Renal pelvis (tissue), 12 donors: ENCODE measurements around the gene ATP1A1. TPM values are rescaled to one million over a fixed set of nuclear protein-coding genes. Genes with fewer than 3 reads are reported as not detected.

Experiments used
- DNase-seq: peaks from one replicate; pipeline ENCODE4 v3.0.0-alpha.2; 2013
- long read RNA-seq, 16 experiments: transcript quantifications; one replicate each; lab custom pipeline, GENCODE V29; 2026
- polyA plus RNA-seq, 3 donors: library from polyadenylated mRNA; unstranded; fragments of 120-200 nt; gene quantifications; one replicate each; pipeline ENCODE4 v1.2.1, GENCODE V29; 2013; ENCODE audit not compliant: insufficient read length in 3 of 3

Gene ATP1A1
- 100 to 1,000 TPM; 758 to 858 (median 851) TPM for polyA plus RNA-seq
- long read RNA-seq, donor 1, transcript ATP1A1-201 (23 exons, 3,654 nt): major isoform, 107 of 360 reads
- long read RNA-seq, donor 1, partial matches to known transcripts: 250 of 360 reads
- long read RNA-seq, donor 1, other reads (novel, unspliced or antisense): 0 of 360 reads
- long read RNA-seq, donor 2, transcript ATP1A1-201 (23 exons, 3,654 nt): major isoform, 122 of 451 reads
- long read RNA-seq, donor 2, partial matches to known transcripts: 328 of 451 reads
- long read RNA-seq, donor 2, other reads (novel, unspliced or antisense): 0 of 451 reads
- long read RNA-seq, donor 3, transcript ATP1A1-201 (23 exons, 3,654 nt): major isoform, 89 of 393 reads
- long read RNA-seq, donor 3, partial matches to known transcripts: 302 of 393 reads
- long read RNA-seq, donor 3, other reads (novel, unspliced or antisense): 0 of 393 reads
- long read RNA-seq, donor 4, transcript ATP1A1-201 (23 exons, 3,654 nt): major isoform, 151 of 485 reads
- long read RNA-seq, donor 4, partial matches to known transcripts: 330 of 485 reads
- long read RNA-seq, donor 4, other reads (novel, unspliced or antisense): 0 of 485 reads
- long read RNA-seq, donor 5, transcript ATP1A1-201 (23 exons, 3,654 nt): major isoform, 46 of 131 reads
- long read RNA-seq, donor 5, partial matches to known transcripts: 84 of 131 reads
- long read RNA-seq, donor 5, other reads (novel, unspliced or antisense): 0 of 131 reads
- long read RNA-seq, donor 6, transcript ATP1A1-208 (3 exons, 1,728 nt): minor isoform, 5 of 485 reads
- long read RNA-seq, donor 6, transcript ATP1A1-201 (23 exons, 3,654 nt): major isoform, 147 of 485 reads
- long read RNA-seq, donor 6, partial matches to known transcripts: 331 of 485 reads
- long read RNA-seq, donor 6, other reads (novel, unspliced or antisense): 0 of 485 reads
- long read RNA-seq, donor 7, transcript ATP1A1-201 (23 exons, 3,654 nt): major isoform, 210 of 759 reads
- long read RNA-seq, donor 7, partial matches to known transcripts: 543 of 759 reads
- long read RNA-seq, donor 7, other reads (novel, unspliced or antisense): 0 of 759 reads
- long read RNA-seq, donor 8, transcript ATP1A1-201 (23 exons, 3,654 nt): major isoform, 6 of 26 reads
- long read RNA-seq, donor 8, partial matches to known transcripts: 19 of 26 reads
- long read RNA-seq, donor 8, other reads (novel, unspliced or antisense): 0 of 26 reads
- long read RNA-seq, donor 9, transcript ATP1A1-201 (23 exons, 3,654 nt): major isoform, 122 of 629 reads
- long read RNA-seq, donor 9, partial matches to known transcripts: 506 of 629 reads
- long read RNA-seq, donor 9, other reads (novel, unspliced or antisense): 0 of 629 reads
- long read RNA-seq, donor 10, transcript ATP1A1-201 (23 exons, 3,654 nt): major isoform, 74 of 474 reads
- long read RNA-seq, donor 10, partial matches to known transcripts: 395 of 474 reads
- long read RNA-seq, donor 10, other reads (novel, unspliced or antisense): 0 of 474 reads
- long read RNA-seq, donor 11, transcript ATP1A1-201 (23 exons, 3,654 nt): major isoform, 56 of 231 reads
- long read RNA-seq, donor 11, partial matches to known transcripts: 171 of 231 reads
- long read RNA-seq, donor 11, other reads (novel, unspliced or antisense): 0 of 231 reads
- long read RNA-seq, donor 12, transcript ATP1A1-201 (23 exons, 3,654 nt): major isoform, 173 of 663 reads
- long read RNA-seq, donor 12, partial matches to known transcripts: 453 of 663 reads
- long read RNA-seq, donor 12, other reads (novel, unspliced or antisense): 30 of 663 reads
- long read RNA-seq, donor 13, transcript ATP1A1-201 (23 exons, 3,654 nt): major isoform, 64 of 295 reads
- long read RNA-seq, donor 13, partial matches to known transcripts: 225 of 295 reads
- long read RNA-seq, donor 13, other reads (novel, unspliced or antisense): 0 of 295 reads
- long read RNA-seq, donor 14: 0 reads
- long read RNA-seq, donor 15, transcript ATP1A1-201 (23 exons, 3,654 nt): major isoform, 185 of 576 reads
- long read RNA-seq, donor 15, partial matches to known transcripts: 385 of 576 reads
- long read RNA-seq, donor 15, other reads (novel, unspliced or antisense): 0 of 576 reads
- long read RNA-seq, donor 16, transcript ATP1A1-201 (23 exons, 3,654 nt): major isoform, 117 of 690 reads
- long read RNA-seq, donor 16, partial matches to known transcripts: 568 of 690 reads
- long read RNA-seq, donor 16, other reads (novel, unspliced or antisense): 0 of 690 reads

DNA sequence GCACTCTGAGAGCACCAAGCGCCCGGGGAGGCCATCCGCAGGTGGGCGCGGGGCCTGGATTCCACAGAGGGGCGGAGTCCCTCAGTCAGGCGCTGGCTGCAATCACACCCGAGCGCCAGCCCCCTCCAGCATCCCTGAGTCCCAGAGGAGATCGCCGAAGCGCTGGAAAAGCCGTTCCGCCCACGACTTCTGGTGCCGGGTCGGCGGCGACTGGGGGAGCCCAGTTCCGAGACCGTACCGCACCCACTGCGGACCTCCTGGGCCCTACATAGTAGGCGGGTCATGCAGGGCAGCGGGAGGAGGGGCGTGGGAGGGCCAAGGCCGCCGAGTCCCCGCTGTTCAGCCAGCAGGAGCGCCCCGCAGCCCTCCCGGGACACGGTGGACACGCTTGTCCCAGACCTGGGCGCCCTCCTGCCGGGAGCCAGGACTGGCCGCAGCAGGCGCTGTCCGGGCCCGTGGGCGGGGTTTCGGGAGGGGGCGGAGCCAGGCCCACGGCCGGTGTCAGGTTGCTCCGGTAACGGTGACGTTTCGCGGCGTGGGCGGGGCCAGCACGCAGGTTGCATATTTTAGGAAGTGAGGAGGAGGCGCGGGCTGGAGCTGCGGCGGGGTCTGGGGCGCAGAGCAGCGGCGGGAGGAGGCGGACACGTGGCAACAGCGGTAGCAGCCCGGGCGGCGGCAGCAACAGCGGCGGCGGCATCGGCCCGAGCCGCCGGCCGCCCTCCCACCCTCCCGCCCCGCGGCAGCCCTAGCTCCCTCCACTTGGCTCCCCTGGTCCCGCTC, at the start of gene ATP1A1:
TSS of gene ATP1A1 (plus strand) at position 594 of the 780 bp plus-strand sequence. CDS start 268 bp downstream, outside the sequence.
- DNase-seq: peak; percentile 94

DNA sequence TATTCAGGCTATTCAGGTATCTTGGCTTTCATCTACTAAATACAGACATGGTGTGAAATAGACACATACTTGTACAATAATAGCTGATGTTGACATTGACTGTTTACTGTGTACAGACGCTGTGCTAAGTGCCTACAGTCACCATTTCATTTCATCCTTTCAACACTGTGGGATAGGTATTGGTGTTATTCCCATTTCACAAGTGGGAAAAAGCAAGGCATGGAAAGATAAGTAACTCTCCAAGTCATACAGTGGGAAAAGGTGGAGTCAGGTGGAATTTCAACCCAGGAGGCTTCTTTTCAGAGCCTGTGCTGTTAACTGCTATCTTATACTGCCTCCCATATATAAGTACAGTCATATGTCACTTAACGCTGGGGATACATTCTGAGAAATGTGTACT, 49.6 kb upstream of the ATP1A1 start:
- DNase-seq: no peak

DNA sequence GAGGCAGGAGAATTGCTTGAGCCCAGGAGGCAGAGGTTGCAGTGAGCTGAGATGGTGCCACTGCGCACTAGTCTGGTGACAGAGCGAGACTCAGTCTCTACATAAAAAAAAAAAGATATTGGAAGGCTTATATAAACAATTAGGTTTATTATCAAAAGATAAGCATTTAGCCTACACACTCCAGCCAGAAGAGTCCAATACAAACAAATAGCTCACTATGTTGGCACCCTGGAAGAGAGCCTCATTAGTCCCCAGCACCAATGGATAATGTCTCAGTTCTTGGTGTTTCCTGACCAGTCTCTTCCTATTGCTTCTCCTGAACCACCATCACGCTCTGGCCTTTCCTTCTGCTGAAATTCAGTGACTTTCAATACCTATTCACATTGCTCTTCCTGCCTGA, 48.6 kb upstream of the ATP1A1 start:
- no peak for DNase-seq

DNA sequence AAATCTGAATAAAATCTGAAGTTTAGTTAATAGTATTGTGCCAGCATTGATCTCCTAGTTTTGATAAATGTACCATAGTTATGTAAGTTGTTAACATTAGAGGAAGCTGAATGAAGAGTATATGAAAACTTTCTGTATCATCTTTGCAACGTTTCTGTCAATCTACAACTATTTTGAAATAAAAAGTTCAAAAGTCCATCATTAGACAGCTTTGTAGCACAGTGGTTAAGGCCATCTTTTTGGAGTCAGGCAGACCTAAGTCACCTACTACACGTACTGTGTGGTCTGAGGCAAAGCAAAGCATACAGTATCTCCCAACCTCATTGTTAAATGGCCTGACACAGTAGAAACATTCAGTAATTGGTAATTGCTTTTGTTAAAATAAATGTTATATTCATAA, 47.9 kb upstream of the ATP1A1 start:
- no peak for DNase-seq

DNA sequence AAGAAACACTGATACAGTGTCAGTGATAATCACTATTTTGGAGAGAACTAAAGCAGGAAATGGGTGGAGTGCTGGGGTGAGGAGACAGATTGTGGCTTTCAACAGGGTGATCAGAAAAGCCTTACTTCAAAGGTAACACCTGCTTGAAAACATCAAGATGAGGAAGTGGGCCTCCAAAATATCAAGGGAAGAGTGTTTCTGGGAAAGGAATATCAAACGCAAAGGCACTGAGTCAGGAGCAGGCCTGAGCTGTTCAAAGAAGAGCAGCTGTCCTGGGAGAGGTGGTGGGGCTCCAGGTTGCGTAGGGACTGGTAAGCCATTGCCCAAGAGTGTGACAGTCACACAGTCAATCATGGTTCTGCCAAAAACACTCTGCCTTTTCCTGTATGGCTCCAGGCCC, 47.1 kb upstream of the ATP1A1 start:
- DNase-seq: no peak

DNA sequence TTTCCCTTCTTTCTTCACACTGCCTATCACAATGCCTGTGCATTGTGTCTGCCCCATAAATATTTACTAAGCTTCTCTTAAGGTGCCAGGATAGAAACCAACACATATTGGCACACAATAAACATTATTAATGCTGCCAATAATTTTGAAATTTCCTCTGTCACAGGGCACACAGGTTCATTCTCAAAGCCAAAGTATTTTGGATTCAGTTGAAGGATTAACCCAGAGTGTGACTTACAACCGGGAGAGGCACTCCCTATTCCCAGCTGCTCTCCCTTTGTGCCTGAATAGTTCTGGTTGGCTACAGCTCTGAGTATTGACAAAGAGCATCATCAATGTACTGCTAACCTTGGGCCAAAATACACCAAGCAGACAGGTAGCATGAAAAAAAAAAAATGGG, 46.6 kb upstream of the ATP1A1 start:
- DNase-seq: no peak

DNA sequence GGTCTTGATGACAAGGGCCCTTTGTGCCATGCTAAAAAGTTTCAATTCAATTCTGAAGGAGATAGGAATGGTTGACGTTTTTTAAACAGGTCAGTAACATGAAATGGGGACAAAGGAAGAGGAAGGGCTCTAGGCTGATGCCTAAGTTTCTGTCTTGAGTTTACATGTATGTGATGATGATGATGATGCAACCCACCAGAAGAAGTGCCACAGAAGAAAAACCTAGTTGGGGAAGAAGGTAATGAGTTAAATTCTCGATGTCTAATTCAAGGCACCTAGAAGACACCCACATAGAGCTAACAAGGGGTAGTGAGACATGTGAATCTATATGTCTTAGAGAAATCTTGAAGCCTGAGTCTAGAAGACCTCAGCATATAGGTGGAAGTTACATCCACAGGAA, 44.4 kb upstream of the ATP1A1 start:
- no peak for DNase-seq

DNA sequence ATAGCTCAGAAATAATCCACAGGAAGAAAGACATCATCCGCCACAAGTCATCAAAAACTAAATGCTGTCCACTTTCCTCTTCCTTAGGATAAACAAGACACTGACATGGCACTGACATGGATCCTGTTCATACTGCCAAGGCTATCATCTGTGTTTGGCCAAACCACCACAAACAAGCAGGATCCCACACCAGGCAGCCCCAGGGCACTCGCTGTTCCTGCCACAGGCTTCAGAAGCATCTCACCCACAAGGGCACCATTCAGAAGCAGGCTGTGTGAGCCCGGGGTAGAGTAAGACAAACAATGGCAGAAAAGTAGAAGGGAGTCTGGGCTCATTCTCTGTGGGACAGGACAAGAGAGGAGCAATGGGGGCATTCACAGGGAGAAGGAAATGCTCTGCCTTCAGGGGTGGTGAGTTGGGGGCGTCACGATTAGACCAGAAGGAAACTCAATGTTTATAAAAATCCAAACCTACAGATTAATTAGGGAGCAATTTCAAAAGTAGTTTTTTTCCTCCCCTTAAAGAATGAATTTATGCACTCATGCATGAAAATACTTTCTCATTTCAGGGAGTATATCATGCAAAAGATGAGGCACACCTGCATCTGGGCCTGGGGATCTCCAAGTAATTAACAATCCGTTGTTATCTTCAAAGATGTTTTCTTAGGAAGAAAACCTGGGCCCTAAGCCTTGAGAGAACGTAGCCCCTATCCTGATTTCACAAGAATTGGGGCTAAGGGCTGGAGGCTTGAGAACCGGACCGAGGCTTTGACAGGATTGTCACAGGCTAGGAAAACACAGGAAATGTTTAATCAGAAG, 43.3 kb upstream of the ATP1A1 start:
- peak; percentile 62 for DNase-seq

DNA sequence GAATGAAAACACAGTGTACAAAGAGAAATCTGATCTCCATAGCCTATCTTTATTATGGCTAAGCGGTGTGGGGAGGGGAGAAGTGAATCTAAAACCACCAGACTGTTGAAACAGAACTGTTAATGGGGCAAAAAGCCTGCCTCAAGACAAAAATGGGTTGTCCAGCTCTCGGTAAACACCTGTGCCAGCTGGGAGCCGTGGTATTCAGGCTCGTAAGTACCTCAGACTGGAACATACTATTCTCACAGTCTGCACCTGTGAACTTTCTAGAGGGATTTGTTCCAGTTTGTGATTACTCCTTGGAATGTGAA, 42.7 kb upstream of the ATP1A1 start:
- no peak for DNase-seq

DNA sequence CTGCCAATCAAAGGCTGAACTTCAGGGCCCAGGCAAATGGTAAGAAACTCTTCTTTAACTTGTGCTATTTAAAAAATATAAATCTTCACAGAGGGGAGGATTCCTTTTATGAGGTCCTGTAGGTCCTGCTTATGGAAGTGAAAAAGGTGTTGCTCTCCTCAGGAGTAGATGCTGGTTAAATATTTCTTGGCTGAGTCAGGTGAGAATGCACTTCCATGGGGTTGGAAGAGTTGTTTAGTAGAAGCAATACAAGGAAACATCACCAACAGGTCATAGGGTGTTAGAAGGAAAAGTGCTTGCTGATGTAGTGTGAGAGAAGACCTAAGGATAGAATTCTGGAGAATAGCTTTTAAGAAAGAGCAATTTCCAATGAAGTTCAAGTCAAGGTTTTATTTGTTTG, 42.2 kb upstream of the ATP1A1 start:
- no peak for DNase-seq

DNA sequence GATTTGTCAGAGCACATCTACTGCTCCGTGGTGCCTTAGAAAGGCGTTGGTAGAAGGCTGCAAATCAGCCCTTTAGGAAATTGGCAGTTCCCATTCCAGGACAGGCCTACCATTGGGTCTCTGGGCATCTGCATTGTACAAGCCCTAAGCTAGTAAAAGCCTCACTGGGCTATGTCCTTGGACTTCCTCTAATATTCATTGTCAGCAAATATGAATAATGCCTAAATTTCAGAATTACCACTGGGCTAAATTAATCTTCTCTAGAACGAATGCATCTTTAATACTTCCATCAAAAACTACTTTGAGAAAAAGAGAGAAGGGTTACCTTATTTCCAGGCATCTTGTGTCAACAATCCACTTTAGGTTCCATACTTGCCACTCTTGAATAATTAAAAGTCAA, 41.5 kb upstream of the ATP1A1 start:
- DNase-seq: no peak

DNA sequence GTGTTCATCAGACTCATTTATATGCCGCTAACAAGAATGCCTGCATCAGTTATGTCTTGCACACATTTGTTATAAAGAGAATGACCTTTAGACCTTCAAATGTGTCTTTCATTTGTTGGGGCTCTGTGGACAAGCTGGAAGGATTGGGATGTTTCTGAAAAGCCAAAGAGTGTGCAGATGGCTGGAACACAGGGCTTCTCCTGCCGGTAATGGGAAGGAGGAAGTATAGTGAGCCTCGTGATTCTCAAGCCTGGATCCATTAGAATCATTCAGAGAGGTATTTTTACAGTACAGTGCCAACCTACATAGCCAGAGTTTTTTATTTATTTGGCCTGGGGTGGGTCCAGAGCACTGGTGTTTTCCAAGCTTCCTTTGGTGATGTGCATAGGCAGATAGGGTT, 40.6 kb upstream of the ATP1A1 start:
- no peak for DNase-seq

DNA sequence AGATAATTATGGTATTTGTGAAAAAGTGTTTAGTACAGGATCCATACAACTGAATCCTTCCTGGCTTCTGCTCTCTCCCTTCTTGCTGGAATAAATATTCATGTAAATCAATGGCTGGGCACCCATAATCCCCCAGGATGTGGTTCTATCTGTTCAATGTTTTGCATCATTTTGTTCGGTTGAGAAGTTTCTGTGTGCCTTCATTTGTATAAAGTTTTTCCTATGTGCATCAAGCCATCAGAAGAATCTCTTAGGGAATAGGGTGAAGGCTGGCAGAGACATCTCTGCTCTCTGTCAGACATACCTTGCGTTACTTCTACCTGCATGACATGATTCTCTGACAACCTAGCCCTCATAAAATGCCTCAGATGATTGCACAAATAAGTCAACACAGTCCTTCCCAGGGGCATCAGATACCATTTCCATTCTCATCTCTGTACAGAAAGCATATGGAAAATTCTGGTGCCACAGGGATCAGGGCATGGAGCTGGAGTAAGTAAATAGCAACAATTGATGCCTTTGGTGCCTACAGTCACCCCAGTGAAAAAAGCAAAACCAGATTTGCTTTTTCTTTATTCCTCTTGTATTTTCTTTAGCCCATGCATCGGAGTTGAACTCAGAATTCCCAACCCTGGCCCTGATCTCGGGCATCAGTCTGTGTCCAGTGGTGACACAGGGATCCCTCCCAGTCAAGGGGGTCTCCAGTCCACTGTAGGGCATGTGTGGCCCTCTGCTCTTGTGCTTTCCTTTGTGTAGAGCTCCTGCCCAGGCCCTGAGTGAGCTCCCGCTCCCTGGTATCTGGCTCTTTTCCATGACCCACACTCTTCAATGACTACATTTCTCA, 39.7 kb upstream of the ATP1A1 start:
- no peak for DNase-seq

DNA sequence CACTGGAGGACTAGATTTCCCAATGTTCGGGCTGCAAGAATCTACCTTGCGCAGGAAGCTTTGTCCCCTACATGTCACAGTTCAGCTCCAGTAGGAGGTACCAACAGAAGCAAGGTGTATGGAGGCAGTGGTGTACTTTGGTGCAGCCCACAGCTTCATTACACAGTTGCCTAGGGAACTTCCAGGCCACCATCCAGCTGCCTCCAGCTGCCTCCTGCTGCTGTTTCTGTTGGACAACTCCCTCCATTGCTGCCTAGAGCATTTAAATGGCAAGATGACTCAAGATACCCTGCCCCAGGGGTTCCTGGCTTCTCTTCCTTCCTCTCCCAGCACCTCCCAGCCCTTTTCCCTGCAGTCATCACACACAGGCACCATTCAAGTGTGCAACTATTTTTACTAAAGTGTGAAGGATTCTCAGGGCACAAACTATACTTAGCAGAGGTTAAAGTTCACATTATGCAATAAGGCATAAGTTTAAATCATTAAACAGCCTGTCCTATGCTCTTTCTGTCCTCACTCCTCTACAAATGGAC, 39.0 kb upstream of the ATP1A1 start:
- DNase-seq: no peak

DNA sequence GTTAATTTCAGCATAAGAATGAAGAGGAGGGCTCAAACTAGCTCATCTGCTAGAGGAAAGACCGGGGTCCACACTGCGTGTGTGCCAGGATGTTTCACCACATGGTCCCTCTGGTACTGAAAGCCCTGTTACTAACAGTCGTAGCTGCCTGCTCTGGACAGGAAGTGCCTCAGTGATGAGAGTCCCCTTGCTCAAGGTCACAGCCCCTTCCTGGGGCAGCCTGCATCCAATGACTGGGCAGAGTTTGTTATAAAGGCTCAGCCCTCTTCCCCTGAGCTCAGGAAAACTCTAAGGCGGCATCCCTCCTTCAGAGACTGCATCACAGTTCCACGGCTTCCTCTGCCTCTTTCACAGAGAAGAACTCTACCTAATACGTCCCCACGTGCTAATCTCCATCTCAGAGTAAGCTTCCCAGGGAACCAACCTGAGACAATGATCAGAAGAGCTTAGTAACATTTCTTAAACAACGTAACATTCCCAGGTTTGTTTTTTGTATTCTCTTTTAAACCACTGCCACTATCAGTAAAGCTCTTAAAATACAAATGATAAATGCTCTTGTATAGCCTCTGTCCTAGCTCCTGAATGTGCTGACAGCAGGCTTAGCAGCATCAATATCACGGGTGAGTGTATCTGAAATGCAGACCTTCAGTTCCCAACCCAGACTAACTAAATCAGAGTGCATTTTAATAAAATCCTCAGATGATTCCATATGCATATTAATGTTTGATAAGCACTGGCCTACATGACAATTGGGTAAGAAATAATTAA, 38.0 kb upstream of the ATP1A1 start:
- DNase-seq: no peak
